Keratinocyte (primary cell): Measurements from ENCODE around the gene ERBB4.

ENCODE experiments used
- CTCF ChIP-seq, 3 experiments: IDR thresholded peaks in 1 of 3; conservative IDR thresholded peaks in 1 of 3; optimal IDR thresholded peaks in 1 of 3; 2 replicates in 2 of 3; 3 replicates in 1 of 3; pipeline versions ENCODE3 to v1.5.1; 2011; ENCODE audit warnings: low read length in 3 of 3, mild to moderate bottlenecking in 3 of 3, moderate library complexity in 2 of 3, control low read depth in 1 of 3, inconsistent platforms in 1 of 3; ENCODE audit not compliant: insufficient read depth in 2 of 3; ENCODE audit errors: extremely low read depth in 1 of 3
- EZH2 ChIP-seq: IDR thresholded peaks from one replicate; pipeline ENCODE4 v1.6.1; 2012; ENCODE audit warnings: inconsistent platforms, mild to moderate bottlenecking, low read length, moderate library complexity

DNA sequence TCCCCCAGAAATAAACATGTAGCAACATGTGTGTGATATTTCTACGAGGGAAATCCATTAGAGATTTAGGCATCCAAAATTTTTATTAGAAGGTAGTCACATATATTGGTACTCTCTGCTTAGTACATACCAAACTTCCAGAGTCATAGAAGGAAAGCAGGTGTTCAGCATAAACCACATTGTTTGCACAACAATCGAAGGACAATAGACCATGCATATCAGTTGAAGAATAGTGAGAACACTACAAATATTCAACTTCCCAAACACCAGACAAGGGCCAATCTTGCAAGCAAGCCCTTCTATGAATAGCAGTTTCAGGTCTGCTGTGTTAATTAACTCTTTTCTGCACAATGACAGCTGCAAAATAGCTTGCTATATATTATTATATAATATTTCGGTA is 702.2 kb downstream of the ERBB4 start:
- TF ChIP-seq EZH2 (no peak), CTCF (optimal IDR thresholded peaks at IDR 0.05 in 1 of 3, IDR thresholded peaks at IDR 0.05 in 1 of 3, conservative IDR thresholded peaks at IDR 0.05 in 1 of 3; ENCODE audit: extremely low read depth in 1 of 3, insufficient read depth in 2 of 3, low read length in 3 of 3) (no peak)
